IPS-18c (cell line): ENCODE data around the gene CKS1B.

Experiments
- H3K4me3 ChIP-seq: 2 replicates; pipeline ENCODE4 v1.7.0; 2013; ENCODE audit warnings: low read depth, mild to moderate bottlenecking, low read length, moderate library complexity; ENCODE audit not compliant: insufficient read depth
- H3K9me3 ChIP-seq: one replicate; pipeline ENCODE4 v1.6.1; 2013; ENCODE audit warnings: mild to moderate bottlenecking, low read length, moderate library complexity; ENCODE audit not compliant: control insufficient read depth, insufficient read depth

The CKS1B gene

GRCh38 chr1:155003766-155004351 lies 29.4 kb downstream of the CKS1B start:
- peak overlapping the region; percentile 87 for H3K4me3 ChIP-seq
- peaks cover 2% of the 10 kb centered on the region for H3K9me3 ChIP-seq

GRCh38 chr1:155004352-155005075 lies 30.0 kb downstream of the CKS1B start:
- H3K4me3 ChIP-seq: peak overlapping the region; percentile 87
- peaks cover 2% of the 10 kb centered on the region for H3K9me3 ChIP-seq

GRCh38 chr1:155005076-155006011 lies 30.9 kb downstream of the CKS1B start:
- peak overlapping the region; percentile 4; the same call in 1 of the 2 replicates for H3K4me3 ChIP-seq
- H3K9me3 ChIP-seq: peaks cover 2% of the 10 kb centered on the region

GRCh38 chr1:155006601-155007101 lies 32.2 kb downstream of the CKS1B start:
- H3K9me3 ChIP-seq: peaks cover 2% of the 10 kb centered on the region
- H3K4me3 ChIP-seq: no peak overlapping the region

GRCh38 chr1:155007251-155007828 lies 32.9 kb downstream of the CKS1B start:
- H3K4me3 ChIP-seq: no peak overlapping the region
- peaks cover 2% of the 10 kb centered on the region for H3K9me3 ChIP-seq

GRCh38 chr1:155008015-155008941 lies 33.8 kb downstream of the CKS1B start:
- Histone ChIP-seq H3K9me3 (no peaks in the 10 kb centered on the region), H3K4me3 (no peak overlapping the region; the same call in 1 of the 2 replicates)

GRCh38 chr1:155009221-155009711 lies 34.8 kb downstream of the CKS1B start:
- Histone ChIP-seq H3K4me3 (no peak overlapping the region), H3K9me3 (no peaks in the 10 kb centered on the region)

GRCh38 chr1:155009742-155010141 lies 35.3 kb downstream of the CKS1B start:
- H3K4me3 ChIP-seq: no peak overlapping the region
- H3K9me3 ChIP-seq: no peaks in the 10 kb centered on the region

GRCh38 chr1:155010211-155010918 lies 35.9 kb downstream of the CKS1B start:
- Histone ChIP-seq H3K4me3 (no peak overlapping the region), H3K9me3 (no peaks in the 10 kb centered on the region)

- H3K4me3 ChIP-seq: no peak overlapping the region
Measured at GRCh38 chr1:155011004-155011416, 36.5 kb downstream of the CKS1B start.

GRCh38 chr1:155011437-155012025 lies 37.0 kb downstream of the CKS1B start:
- Histone ChIP-seq H3K9me3 (no peaks in the 10 kb centered on the region), H3K4me3 (no peak overlapping the region)

More at GRCh38 chr1:155011004-155011416, 36.5 kb downstream of the CKS1B start:
- no peaks in the 10 kb centered on the region for H3K9me3 ChIP-seq

- Histone ChIP-seq H3K9me3 (no peaks in the 10 kb centered on the region), H3K4me3 (no peak overlapping the region)
Measured at GRCh38 chr1:155012026-155012546, 37.6 kb downstream of the CKS1B start.

- no peak overlapping the region for H3K4me3 ChIP-seq
- H3K9me3 ChIP-seq: no peaks in the 10 kb centered on the region
Measured at GRCh38 chr1:155012776-155013602, 38.5 kb downstream of the CKS1B start.

- no peak overlapping the region for H3K4me3 ChIP-seq
- no peaks in the 10 kb centered on the region for H3K9me3 ChIP-seq
Measured at GRCh38 chr1:155013632-155014031, 39.2 kb downstream of the CKS1B start.
